T-helper 1 cell treated with Interleukin-12 subunit alpha and Interleukin-12 subunit beta and Interleukin-4 antibody, amounts not matched to agents 30 ng/mL and 1 ng/mL, for 36 hours (primary cell): Measurements from ENCODE around the gene STK40. TPM values are rescaled to one million over a fixed set of nuclear protein-coding genes. Genes with fewer than 3 reads are reported as not detected.

Source experiments
- intact Hi-C: fragments of 100-400 bp; cut with micrococcal nuclease; formaldehyde crosslinking; loops from one replicate; pipeline ENCODE4 v1.15.1; 2024
- total RNA-seq: library from RNA; stranded (reverse); gene quantifications from 2 replicates; pipeline ENCODE4 v1.2.3, GENCODE V29; 2022

The STK40 gene
- total RNA-seq, 1 donor from 2014 or later, result 65.7 TPM

DNA sequence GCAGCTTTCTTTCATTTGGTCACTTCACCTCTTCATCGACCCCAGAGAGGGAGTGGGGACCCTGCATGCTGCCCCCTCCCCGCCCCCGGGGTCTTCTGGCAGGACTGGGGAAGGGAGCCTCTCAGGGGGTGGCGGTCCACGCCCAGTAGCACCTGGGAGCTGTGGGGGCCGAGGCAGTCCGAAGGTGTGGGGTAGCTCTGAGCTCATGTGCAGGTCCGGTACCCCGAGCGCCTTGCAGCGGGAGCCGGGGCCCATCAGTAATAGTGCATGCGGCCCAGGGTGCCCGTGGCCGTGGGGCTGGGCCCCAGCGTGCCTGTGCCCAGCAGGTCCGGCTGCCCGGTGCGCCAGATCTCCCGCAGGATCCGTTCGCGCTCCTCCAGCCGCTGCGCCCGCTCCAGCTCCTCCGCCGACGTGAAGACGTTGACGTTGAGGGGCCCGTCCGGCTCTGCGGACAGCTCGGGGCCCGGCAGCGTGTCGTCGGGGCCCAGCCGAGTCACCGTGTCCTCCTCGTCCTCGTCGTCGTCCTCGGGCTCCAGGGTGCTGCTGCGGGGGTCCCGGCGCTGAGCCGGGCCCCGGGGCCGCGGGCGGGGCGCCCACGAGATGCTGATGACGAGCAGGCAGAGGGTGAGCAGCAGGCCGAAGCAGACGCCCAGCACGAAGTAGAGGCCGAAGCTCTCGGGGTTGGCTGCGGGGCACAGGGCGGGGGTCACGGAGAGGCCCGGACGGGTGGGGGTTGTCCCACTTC, 63.5 kb downstream of the STK40 start:
- intact Hi-C loops, result no loop called here

GRCh38 chr1:36321119-36321951, 64.4 kb downstream of the STK40 start:
- intact Hi-C loops, result no loop called here

GRCh38 chr1:36320767-36321118, 65.0 kb downstream of the STK40 start:
- intact Hi-C loops, result no loop called here

DNA sequence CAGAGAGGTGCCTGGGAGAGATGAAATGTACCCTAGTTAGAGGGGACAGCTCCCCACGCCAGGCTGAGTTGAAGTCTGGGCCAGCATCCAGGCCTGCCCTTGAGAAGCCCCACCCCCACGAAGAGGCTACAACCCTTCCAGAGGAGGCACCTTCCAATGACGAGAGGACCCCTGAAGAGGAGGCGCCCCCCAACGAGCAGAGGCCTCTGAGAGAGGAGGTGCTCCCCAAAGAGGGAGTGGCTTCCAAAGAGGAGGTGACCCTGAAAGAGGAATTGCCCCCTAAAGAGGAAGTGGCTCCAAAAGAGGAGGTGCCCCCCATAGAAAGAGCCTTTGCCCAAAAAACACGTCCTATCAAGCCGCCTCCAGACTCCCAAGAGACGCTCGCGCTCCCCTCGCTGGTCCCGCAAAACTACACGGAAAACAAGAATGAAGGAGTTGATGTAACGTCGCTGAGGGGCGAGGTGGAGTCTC, 65.4 kb downstream of the STK40 start:
- intact Hi-C loops, result no loop called here

GRCh38 chr1:36309397-36309796, 76.3 kb downstream of the STK40 start:
- intact Hi-C loops, result no loop called here

DNA sequence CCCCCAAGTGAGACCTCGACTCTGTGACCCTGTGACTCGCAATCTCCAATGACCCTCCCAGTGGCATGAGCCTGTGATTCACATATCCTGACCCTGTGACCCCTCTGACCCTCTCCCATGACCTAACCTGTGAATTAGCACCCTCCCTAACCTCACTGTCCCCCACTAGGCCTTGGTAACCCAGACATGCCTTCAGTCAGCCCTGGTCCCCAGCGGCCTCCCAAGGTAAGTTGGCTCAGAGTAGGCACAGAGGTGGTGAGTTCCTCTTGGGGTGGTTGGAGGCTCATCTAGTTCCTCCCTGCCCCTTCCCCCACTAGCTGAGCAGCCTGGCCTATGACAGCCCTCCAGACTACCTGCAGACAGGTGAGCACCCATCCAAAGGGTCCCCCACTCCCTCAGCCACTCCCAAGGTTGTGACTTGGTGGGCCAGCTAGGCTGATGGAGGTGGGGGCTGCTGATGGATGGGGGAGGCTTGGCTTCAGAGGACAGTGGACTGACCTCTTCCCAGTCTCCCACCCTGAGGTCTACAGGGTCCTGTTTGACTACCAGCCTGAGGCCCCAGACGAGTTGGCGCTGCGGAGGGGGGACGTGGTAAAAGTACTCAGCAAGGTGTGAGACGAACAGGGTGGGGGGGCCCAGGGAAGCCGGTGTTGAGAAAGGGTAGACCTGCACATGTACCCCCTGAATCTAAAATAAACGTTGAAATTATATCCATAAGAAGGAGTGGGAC, 78.0 kb downstream of the STK40 start:
- intact Hi-C loops, result loop anchor here (1.0 to 2.0 kb wide), 5 partner anchors 16 to 158 kb away; partner anchors contain the start of genes EVA1B and TRAPPC3

GRCh38 chr1:36306902-36307456, 78.7 kb downstream of the STK40 start:
- intact Hi-C loops, result loop anchor here (1.0 to 2.0 kb wide), 7 partner anchors 16 to 158 kb away; partner anchors contain the start of genes EVA1B and TRAPPC3

DNA sequence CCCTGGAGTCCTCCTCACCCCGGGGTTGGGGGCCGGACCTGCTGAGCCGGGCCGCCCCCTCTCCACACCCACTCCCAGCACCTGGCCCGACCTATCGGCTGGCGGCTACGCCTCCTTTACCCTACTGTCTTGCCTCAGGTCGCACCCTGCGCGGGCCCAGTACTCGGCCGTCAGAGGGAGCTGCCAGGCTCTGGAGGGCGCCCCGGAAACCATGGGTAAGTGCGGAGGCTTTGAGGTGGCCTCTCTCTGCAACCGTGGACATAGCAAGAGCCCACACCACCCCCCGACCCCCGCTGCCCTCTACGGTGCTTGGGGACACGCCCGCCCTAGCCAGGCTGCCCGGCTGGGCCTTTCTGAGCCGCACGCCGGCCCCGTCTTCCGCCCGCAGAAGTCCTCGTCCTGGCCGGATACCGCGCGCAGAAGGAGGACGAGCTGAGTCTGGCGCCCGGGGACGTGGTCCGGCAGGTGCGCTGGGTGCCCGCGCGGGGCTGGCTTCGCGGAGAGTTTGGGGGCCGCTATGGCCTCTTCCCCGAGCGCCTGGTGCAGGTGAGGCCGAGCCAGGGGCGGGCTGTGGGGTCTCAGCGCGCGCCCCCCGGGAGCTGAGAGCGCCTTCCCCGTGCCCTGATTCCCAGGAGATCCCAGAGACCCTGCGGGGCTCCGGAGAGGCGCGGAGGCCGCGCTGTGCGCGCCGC, 79.4 kb downstream of the STK40 start, which contains the start of gene SH3D21:
Gene SH3D21, plus strand, starts transcription at position 159 of the 692 bp plus-strand sequence. Its CDS starts 53 bp downstream, at position 212.
- intact Hi-C loops, result loop anchor here (1.0 to 2.0 kb wide), 3 partner anchors 63 to 114 kb away; no protein-coding TSS in a partner anchor

DNA sequence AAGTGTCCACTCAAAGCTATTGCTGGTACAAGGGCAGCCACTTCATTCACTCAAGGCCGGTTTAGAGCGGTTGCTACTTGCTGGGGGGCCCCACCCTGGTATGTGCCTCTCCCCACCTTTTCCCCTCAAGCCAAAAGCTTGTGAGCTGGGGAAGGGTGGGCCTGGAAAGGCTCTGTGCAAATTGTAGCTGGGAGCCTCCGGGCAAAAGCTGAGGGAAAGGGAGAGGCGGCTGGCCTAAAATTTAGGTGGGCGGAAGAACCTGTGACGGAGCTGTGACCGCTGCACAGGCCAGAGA, 79.9 kb downstream of the STK40 start:
- intact Hi-C loops, result loop anchor here (1.0 to 2.0 kb wide), 3 partner anchors 63 to 114 kb away; no protein-coding TSS in a partner anchor

GRCh38 chr1:36304970-36305914, 80.5 kb downstream of the STK40 start:
- intact Hi-C loops, result no loop called here

- intact Hi-C loops, result no loop called here
Observed at GRCh38 chr1:36304521-36304920, 81.2 kb downstream of the STK40 start.

GRCh38 chr1:36303650-36304360, 81.9 kb downstream of the STK40 start:
- intact Hi-C loops, result no loop called here

DNA sequence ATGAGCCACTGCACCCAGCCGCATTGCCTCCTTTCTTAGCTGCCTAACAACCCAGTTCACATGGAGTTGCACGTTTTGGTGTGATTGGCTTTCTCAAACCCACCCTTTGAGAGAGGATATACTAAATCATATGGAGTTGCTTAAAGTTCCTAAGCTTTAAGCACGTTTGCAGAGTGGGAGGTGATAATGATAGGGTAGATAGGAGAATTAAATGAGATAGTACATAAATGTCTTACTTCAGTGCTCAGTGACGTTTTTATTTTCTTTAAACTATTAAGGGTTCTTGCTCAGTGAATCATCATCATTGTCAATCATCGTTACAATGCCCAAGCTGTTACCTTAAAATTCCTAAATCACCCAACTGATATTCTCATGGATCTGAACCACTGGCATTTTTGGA, 82.5 kb downstream of the STK40 start:
- intact Hi-C loops, result no loop called here

DNA sequence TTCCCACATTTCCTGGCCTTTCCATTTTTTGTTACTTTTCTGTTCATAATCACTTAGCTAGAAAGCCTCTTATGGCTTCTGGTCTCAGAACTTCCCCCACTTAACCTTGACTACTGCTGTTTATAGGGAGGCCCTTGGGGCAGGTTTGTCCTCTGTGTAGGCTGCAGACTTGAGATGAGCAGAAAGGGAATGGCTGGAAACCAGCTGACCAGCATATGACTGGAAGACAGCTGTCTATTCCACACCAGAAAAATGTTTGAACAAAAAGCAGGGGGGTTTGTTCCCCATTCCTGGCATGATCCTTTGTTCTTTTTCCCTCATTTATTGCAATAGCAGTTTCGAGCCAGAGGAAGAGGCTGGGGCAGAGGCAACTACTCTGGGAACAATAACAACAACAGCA, 84.5 kb downstream of the STK40 start:
- intact Hi-C loops, result no loop called here

DNA sequence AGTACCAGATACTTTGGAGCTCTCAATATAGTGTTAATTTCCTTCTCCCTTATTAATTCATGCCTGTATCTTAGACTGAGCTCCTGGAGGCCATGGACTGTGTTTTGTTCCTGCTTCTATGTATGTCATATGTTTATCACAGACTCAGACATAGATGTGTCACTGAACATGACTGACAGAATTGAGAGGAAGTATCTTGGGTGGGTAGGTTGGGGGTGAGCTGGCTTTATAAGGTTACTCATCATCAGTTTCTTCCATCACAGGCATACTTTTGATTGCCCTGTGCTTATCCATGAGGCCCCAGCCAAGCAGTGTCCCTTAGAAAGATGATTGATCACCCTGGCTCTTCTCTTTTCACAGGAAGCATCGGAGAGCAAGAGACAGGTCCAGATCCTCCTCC, 85.2 kb downstream of the STK40 start:
- intact Hi-C loops, result no loop called here

DNA sequence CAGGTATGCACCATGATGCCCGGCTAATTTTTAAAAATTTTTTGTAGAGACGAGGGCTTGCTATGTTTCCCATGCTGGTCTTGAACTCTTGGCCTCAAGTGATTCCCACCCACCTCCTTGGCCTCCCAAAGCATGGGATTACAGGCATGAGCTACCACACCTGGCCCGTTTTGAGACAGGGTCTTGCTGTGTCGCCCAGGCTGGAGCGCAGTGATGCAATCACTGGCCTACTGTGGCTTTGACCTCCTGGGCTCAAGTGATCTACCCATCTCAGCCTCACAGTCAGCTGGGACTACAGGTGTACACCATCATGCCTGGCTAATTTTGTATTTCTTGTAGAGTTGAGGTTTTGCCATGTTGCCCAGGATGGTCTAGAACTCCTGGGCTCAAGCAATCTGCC, 87.1 kb downstream of the STK40 start:
- intact Hi-C loops, result no loop called here

DNA sequence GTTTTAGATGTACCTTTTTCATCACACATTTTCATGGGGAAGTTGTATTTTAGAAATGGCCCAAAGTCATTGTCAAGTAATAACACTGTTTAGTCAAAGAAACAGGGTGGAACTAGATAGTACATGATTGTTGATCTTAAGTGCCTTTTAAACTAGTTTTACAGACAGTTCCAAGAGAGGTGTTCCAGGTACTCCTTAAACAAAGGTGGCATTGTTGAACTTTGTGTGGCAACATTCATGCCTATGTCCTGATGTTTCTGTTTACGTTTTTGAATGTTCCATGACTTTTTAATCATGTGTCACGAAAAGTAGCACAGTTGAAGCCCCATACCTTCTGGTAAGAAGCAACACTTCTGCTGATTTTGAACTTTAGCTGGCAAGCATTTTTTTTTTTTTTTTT, 88.7 kb downstream of the STK40 start:
- intact Hi-C loops, result no loop called here

DNA sequence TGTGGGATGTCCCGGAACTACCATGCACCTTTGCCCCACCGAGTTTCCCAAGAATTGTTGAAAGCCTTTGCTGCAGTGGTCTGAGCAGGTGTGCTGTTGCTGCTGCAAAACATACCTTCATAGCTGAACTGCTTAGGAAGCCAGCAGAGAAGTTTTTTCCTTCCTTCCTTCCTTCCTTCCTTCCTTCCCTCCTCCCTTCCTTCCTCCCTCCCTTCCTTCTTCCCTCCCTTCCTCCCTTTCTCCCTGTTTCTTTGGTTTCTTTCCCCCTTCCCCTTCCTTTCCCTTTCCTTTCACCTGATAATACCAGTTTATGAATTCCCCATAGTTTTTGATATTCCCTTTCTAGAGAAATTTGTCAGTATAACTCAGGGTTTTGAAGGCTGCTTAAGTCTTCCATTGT, 90.3 kb downstream of the STK40 start:
- intact Hi-C loops, result no loop called here
